OCI-LY1 (cell line): ENCODE results near the gene ZDHHC11B.

Source experiments
- CTCF ChIP-seq: fragments of 200-600 bp; sonication (generic), shearing (Covaris generic); IDR thresholded peaks from 2 replicates; pipeline ENCODE4 v1.5.1; 2017; ENCODE audit warnings: mild to moderate bottlenecking, antibody characterized with exemption, low read length, moderate library complexity, mixed read lengths
- EZH2 ChIP-seq: fragments of 200-600 bp; sonication (generic), shearing (Covaris generic); IDR thresholded peaks from 2 replicates; pipeline ENCODE4 v1.8.0; 2017; ENCODE audit warnings: borderline replicate concordance, mixed run types, mild to moderate bottlenecking, antibody characterized with exemption, low read length, moderate library complexity, mixed read lengths

GRCh38 chr5:666816-667498 is 117.6 kb downstream of the ZDHHC11B start:
- TF ChIP-seq CTCF (no peak), EZH2 (no peak)
